Left renal pelvis (tissue), 4 donors: ENCODE measurements around the gene OR8D2. TPM values are rescaled to one million over a fixed set of nuclear protein-coding genes. Genes with fewer than 3 reads are reported as not detected.

ENCODE experiments used
- DNase-seq, 4 donors: peaks; one replicate each; pipeline ENCODE4 v3.0.0-alpha.2; 2013; ENCODE audit warnings: low read depth in 4 of 4, low spot score in 3 of 4
- polyA plus RNA-seq, 4 donors: library from polyadenylated mRNA; unstranded; fragments of 120-200 nt; gene quantifications; one replicate each; pipeline ENCODE4 v1.2.1, GENCODE V29; 2013; ENCODE audit not compliant: insufficient read length in 4 of 4

Gene OR8D2
- not detected for polyA plus RNA-seq

GRCh38 chr11:124320097-124320496 lies at the start of gene OR8D2:
OR8D2 (minus strand) TSS chr11:124320197; CDS start chr11:124320197, 0 bp downstream.
- DNase-seq: no peak

GRCh38 chr11:124359566-124359965 lies 39.6 kb upstream of the OR8D2 start:
- DNase-seq: no peak

- DNase-seq: no peak
These were observed 26.4 kb upstream of the OR8D2 start for GRCh38 chr11:124346311-124346955.

GRCh38 chr11:124344346-124344745 lies 24.3 kb upstream of the OR8D2 start:
- DNase-seq: no peak

GRCh38 chr11:124340142-124340447 lies 20.1 kb upstream of the OR8D2 start:
- no peak for DNase-seq

- no peak for DNase-seq
These were observed 19.6 kb upstream of the OR8D2 start for GRCh38 chr11:124339396-124340141.

GRCh38 chr11:124331873-124332272 lies 11.9 kb upstream of the OR8D2 start:
- no peak for DNase-seq

- DNase-seq: no peak
These were observed 9.9 kb upstream of the OR8D2 start for GRCh38 chr11:124329787-124330478.

GRCh38 chr11:124327775-124328174 lies 7.8 kb upstream of the OR8D2 start:
- no peak for DNase-seq

GRCh38 chr11:124322356-124322755 lies 2.4 kb upstream of the OR8D2 start:
- no peak for DNase-seq

- DNase-seq: no peak
These were observed 4.9 kb downstream of the OR8D2 start for GRCh38 chr11:124315052-124315451.

- no peak for DNase-seq
These were observed 6.1 kb downstream of the OR8D2 start, which contains the start of gene OR8D1 for GRCh38 chr11:124313849-124314248. OR8D1 (minus strand) TSS chr11:124313949; CDS start chr11:124310766, 3,183 bp downstream.

GRCh38 chr11:124313131-124313530 lies 6.9 kb downstream of the OR8D2 start:
- DNase-seq: no peak

GRCh38 chr11:124311670-124312069 lies 8.3 kb downstream of the OR8D2 start:
- no peak for DNase-seq

GRCh38 chr11:124311269-124311668 lies 8.7 kb downstream of the OR8D2 start:
- no peak for DNase-seq

- no peak for DNase-seq
These were observed 9.3 kb downstream of the OR8D2 start for GRCh38 chr11:124310721-124311120.

GRCh38 chr11:124307093-124307492 lies 12.9 kb downstream of the OR8D2 start:
- no peak for DNase-seq

- DNase-seq: no peak
These were observed 17.5 kb downstream of the OR8D2 start for GRCh38 chr11:124302347-124303125.

GRCh38 chr11:124301548-124301947 lies 18.4 kb downstream of the OR8D2 start:
- DNase-seq: no peak

GRCh38 chr11:124297921-124298320 lies 22.1 kb downstream of the OR8D2 start:
- no peak for DNase-seq

GRCh38 chr11:124296016-124296415 lies 24.0 kb downstream of the OR8D2 start:
- no peak for DNase-seq
